ENCODE measurements around the gene DOLPP1. TPM values are rescaled to one million over a fixed set of nuclear protein-coding genes. Genes with fewer than 3 reads are reported as not detected.

The DOLPP1 gene
- polyA plus RNA-seq, 1 donor from 2014 or later: 31.5 TPM

- H3K4me3 ChIP-seq (ENCODE audit: low read length): no peak overlapping the region
- H3K27ac ChIP-seq (ENCODE audit: low read length): no peak overlapping the region
- no peaks in the 10 kb centered on the region for H3K79me2 ChIP-seq (replicated peaks; ENCODE audit: insufficient read depth, low read length)
- no peaks in the 10 kb centered on the region for H3K27me3 ChIP-seq (ENCODE audit: insufficient read depth, low read depth, low read length)
- no peak overlapping the region for H2AFZ ChIP-seq (ENCODE audit: low read depth, low read length)
- TF ChIP-seq MXI1 (conservative IDR thresholded peaks at IDR 0.05; ENCODE audit: poor library complexity, severe bottlenecking) (no peak), TAF1 (IDR thresholded peaks at IDR 0.05; ENCODE audit: low read depth) (no peak), CTCF (IDR thresholded peaks at IDR 0.05; ENCODE audit: poor library complexity, severe bottlenecking) (no peak), SMC3 (conservative IDR thresholded peaks at IDR 0.05; ENCODE audit: poor library complexity) (no peak), REST (IDR thresholded peaks at IDR 0.05; ENCODE audit: borderline replicate concordance) (no peak), POLR2AphosphoS5 (IDR thresholded peaks at IDR 0.05) (no peak), EP300 (conservative IDR thresholded peaks at IDR 0.05; ENCODE audit: poor library complexity, severe bottlenecking) (no peak), RAD21 (conservative IDR thresholded peaks at IDR 0.05) (no peak), EZH2 (IDR thresholded peaks at IDR 0.05; ENCODE audit: borderline replicate concordance, insufficient read depth, low read length, poor library complexity, severe bottlenecking) (no peak)
- no peaks in the 10 kb centered on the region for H3K9me3 ChIP-seq (ENCODE audit: low read length)
- no peaks in the 10 kb centered on the region for H3K9me2 ChIP-seq (ENCODE audit: insufficient read depth, low read length)
- no peak overlapping the region for H3K4me2 ChIP-seq (ENCODE audit: low read length)
- H4K20me1 ChIP-seq (ENCODE audit: insufficient read depth): no peaks in the 10 kb centered on the region
- H3K36me3 ChIP-seq (ENCODE audit: insufficient read depth, low read length): no peaks in the 10 kb centered on the region
- H3K9ac ChIP-seq (ENCODE audit: low read length): no peak overlapping the region
- no peaks in the 10 kb centered on the region for H3F3A ChIP-seq (ENCODE audit: insufficient read depth, low read length, poor library complexity, severe bottlenecking)
Observed at GRCh38 chr9:129052592-129052991, 28.3 kb upstream of the DOLPP1 start.

- H3K9me2 ChIP-seq (ENCODE audit: insufficient read depth, low read length): no peaks in the 10 kb centered on the region
- H3K36me3 ChIP-seq (ENCODE audit: insufficient read depth, low read length): no peaks in the 10 kb centered on the region
Observed at GRCh38 chr9:129053020-129053419, 27.9 kb upstream of the DOLPP1 start.

More at GRCh38 chr9:129053020-129053419, 27.9 kb upstream of the DOLPP1 start:
- H3K4me3 ChIP-seq (ENCODE audit: low read length): no peak overlapping the region
- no peak overlapping the region for H2AFZ ChIP-seq (ENCODE audit: low read depth, low read length)
- no peaks in the 10 kb centered on the region for H3F3A ChIP-seq (ENCODE audit: insufficient read depth, low read length, poor library complexity, severe bottlenecking)
- no peaks in the 10 kb centered on the region for H4K20me1 ChIP-seq (ENCODE audit: insufficient read depth)
- no peak overlapping the region for H3K27ac ChIP-seq (ENCODE audit: low read length)
- H3K79me2 ChIP-seq (replicated peaks; ENCODE audit: insufficient read depth, low read length): no peaks in the 10 kb centered on the region
- H3K4me2 ChIP-seq (ENCODE audit: low read length): no peak overlapping the region
- TF ChIP-seq TAF1 (IDR thresholded peaks at IDR 0.05; ENCODE audit: low read depth) (no peak), MXI1 (conservative IDR thresholded peaks at IDR 0.05; ENCODE audit: poor library complexity, severe bottlenecking) (no peak), RAD21 (conservative IDR thresholded peaks at IDR 0.05) (no peak), SMC3 (conservative IDR thresholded peaks at IDR 0.05; ENCODE audit: poor library complexity) (no peak), EZH2 (IDR thresholded peaks at IDR 0.05; ENCODE audit: borderline replicate concordance, insufficient read depth, low read length, poor library complexity, severe bottlenecking) (no peak), CTCF (IDR thresholded peaks at IDR 0.05; ENCODE audit: poor library complexity, severe bottlenecking) (no peak), POLR2AphosphoS5 (IDR thresholded peaks at IDR 0.05) (no peak), EP300 (conservative IDR thresholded peaks at IDR 0.05; ENCODE audit: poor library complexity, severe bottlenecking) (no peak), REST (IDR thresholded peaks at IDR 0.05; ENCODE audit: borderline replicate concordance) (no peak)
- H3K9me3 ChIP-seq (ENCODE audit: low read length): no peaks in the 10 kb centered on the region
- H3K27me3 ChIP-seq (ENCODE audit: insufficient read depth, low read depth, low read length): no peaks in the 10 kb centered on the region
- H3K9ac ChIP-seq (ENCODE audit: low read length): no peak overlapping the region
